PC-3 (cell line): ENCODE measurements around the gene KMT2A. TPM values are rescaled to one million over a fixed set of nuclear protein-coding genes. Genes with fewer than 3 reads are reported as not detected.

Experiments
- ATAC-seq: fragments of 200-7000 bp; cut with Tn5 transposase; 2 replicates; pipeline ENCODE4 v1.9.1; 2020; ENCODE audit warnings: mild to moderate bottlenecking, moderate library complexity
- BruUV-seq: library from RNA; stranded (reverse); fragments of 400-500 nt; replicated peaks from 2 replicates; lab custom pipeline; 2021; lab: Mats Ljungman, UMichigan
- CTCF ChIA-PET: fragments of 300-600 bp; sonication (Branson Sonifier 250); formaldehyde crosslinking; loops from one replicate; lab custom pipeline; 2022; ENCODE audit warnings: antibody characterized with exemption; lab: Charles Lee
- POLR2A ChIA-PET: fragments of 300-600 bp; sonication (Branson Sonifier 250); formaldehyde crosslinking; loops from one replicate; lab custom pipeline; 2022; ENCODE audit warnings: antibody characterized with exemption; ENCODE audit not compliant: unreplicated experiment; lab: Charles Lee
- DNase-seq: peaks from one replicate; pipeline ENCODE4 v3.0.0-alpha.2; 2015
- H2AFZ ChIP-seq: fragments of 300-600 bp; sonication (generic); 2 replicates; pipeline ENCODE4 v1.6.0; 2016; ENCODE audit warnings: antibody characterized with exemption, low read length
- H3F3A ChIP-seq: fragments of 300-600 bp; sonication (generic); one replicate; pipeline ENCODE4 v1.6.0; 2017; ENCODE audit warnings: antibody characterized with exemption, low read length, control low read depth, mild to moderate bottlenecking; ENCODE audit not compliant: unreplicated experiment
- H3K27ac ChIP-seq: fragments of 300-600 bp; sonication (generic); 2 replicates; pipeline ENCODE4 v1.5.1; 2016; ENCODE audit warnings: mild to moderate bottlenecking, low read length
- H3K27me3 ChIP-seq: fragments of 300-600 bp; sonication (generic); 2 replicates; pipeline ENCODE4 v1.6.1; 2016; ENCODE audit warnings: low read length, mixed read lengths
- H3K36me3 ChIP-seq: fragments of 300-600 bp; sonication (generic); 2 replicates; pipeline ENCODE4 v1.6.1; 2016; ENCODE audit warnings: low read depth, mixed run types, low read length, mixed read lengths
- H3K4me1 ChIP-seq: fragments of 300-600 bp; sonication (generic); 2 replicates; pipeline ENCODE4 v1.5.1; 2016; ENCODE audit warnings: low read length; ENCODE audit not compliant: insufficient read depth
- H3K4me2 ChIP-seq: fragments of 300-600 bp; sonication (generic); 2 replicates; pipeline ENCODE4 v1.6.0; 2016; ENCODE audit warnings: low read length
- H3K4me3 ChIP-seq: fragments of 300-600 bp; sonication (generic); 2 replicates; pipeline ENCODE4 v1.5.1; 2016; ENCODE audit warnings: mild to moderate bottlenecking, low read length, mixed read lengths
- H3K79me2 ChIP-seq: fragments of 300-600 bp; sonication (generic); 2 replicates; pipeline ENCODE4 v1.6.1; 2017; ENCODE audit warnings: low read length, mixed read lengths
- H3K9ac ChIP-seq: fragments of 300-600 bp; sonication (generic); 2 replicates; pipeline ENCODE4 v1.6.0; 2016; ENCODE audit warnings: mild to moderate bottlenecking, low read length
- H3K9me2 ChIP-seq: fragments of 300-600 bp; sonication (generic); replicated peaks from 2 replicates; pipeline ENCODE4 v1.6.1; 2016; ENCODE audit warnings: mixed run types, low read length, mixed read lengths
- H3K9me3 ChIP-seq: fragments of 300-600 bp; sonication (generic); 2 replicates; pipeline ENCODE4 v1.6.1; 2016; ENCODE audit warnings: low read length, mixed read lengths
- H4K20me1 ChIP-seq: fragments of 300-600 bp; sonication (generic); 2 replicates; pipeline ENCODE4 v1.6.1; 2016; ENCODE audit warnings: low read length, mixed read lengths
- EZH2 ChIP-seq: fragments of 300-600 bp; sonication (generic); IDR thresholded peaks from one replicate; pipeline ENCODE4 v1.6.1; 2017; ENCODE audit warnings: antibody characterized with exemption, mild to moderate bottlenecking, low read length; ENCODE audit not compliant: unreplicated experiment
- EZH2phosphoT487 ChIP-seq: fragments of 300-600 bp; sonication (generic); IDR thresholded peaks from 2 replicates; pipeline ENCODE4 v1.6.1; 2018; ENCODE audit warnings: mild to moderate bottlenecking, antibody characterized with exemption, low read length, borderline replicate concordance
- intact Hi-C: fragments of 100-400 bp; cut with micrococcal nuclease; formaldehyde crosslinking; loops from 2 replicates; pipeline ENCODE4 v1.9.0; 2023
- total RNA-seq: library from RNA; depleted of rRNA; stranded (reverse); fragments of >200 nt; gene quantifications from 2 replicates; pipeline ENCODE4 v1.2.3, GENCODE V29; 2014
- TF ChIP-seq, protein P1 (sequence below): fragments of 300-600 bp; sonication (generic); conservative IDR thresholded peaks from 2 replicates; pipeline ENCODE4 v1.5.1; 2017; ENCODE audit warnings: antibody characterized with exemption, low read depth, mild to moderate bottlenecking, low read length

KMT2A gene
- total RNA-seq, 1 experiment from 2014 or later = 35.3 TPM

GRCh38 chr11:118485273-118485672 is 49.0 kb downstream of the KMT2A start:
- Histone ChIP-seq H3K4me1 (no peaks in the 10 kb centered on the region), H3K9ac (no peak overlapping the region), H3F3A (no peaks in the 10 kb centered on the region), H3K9me3 (no peaks in the 10 kb centered on the region), H3K4me3 (no peak overlapping the region), H4K20me1 (no peaks in the 10 kb centered on the region), H3K36me3 (peaks cover 51% of the 10 kb centered on the region), H3K4me2 (no peak overlapping the region), H3K9me2 (no peaks in the 10 kb centered on the region), H3K27ac (no peak overlapping the region), H3K79me2 (no peaks in the 10 kb centered on the region), H3K27me3 (no peaks in the 10 kb centered on the region), H2AFZ (no peak overlapping the region)
- BruUV-seq = no TSS peak
- ChIA-PET CTCF (no interaction called here), POLR2A (no interaction called here)
- ATAC-seq = no peak
- intact Hi-C loops = loop anchor here (5.0 kb wide), 3 partner anchors 68 to 338 kb away; no protein-coding TSS in a partner anchor
- no peak for TF ChIP-seq EZH2phosphoT487
- TF ChIP-seq, protein P1, sequence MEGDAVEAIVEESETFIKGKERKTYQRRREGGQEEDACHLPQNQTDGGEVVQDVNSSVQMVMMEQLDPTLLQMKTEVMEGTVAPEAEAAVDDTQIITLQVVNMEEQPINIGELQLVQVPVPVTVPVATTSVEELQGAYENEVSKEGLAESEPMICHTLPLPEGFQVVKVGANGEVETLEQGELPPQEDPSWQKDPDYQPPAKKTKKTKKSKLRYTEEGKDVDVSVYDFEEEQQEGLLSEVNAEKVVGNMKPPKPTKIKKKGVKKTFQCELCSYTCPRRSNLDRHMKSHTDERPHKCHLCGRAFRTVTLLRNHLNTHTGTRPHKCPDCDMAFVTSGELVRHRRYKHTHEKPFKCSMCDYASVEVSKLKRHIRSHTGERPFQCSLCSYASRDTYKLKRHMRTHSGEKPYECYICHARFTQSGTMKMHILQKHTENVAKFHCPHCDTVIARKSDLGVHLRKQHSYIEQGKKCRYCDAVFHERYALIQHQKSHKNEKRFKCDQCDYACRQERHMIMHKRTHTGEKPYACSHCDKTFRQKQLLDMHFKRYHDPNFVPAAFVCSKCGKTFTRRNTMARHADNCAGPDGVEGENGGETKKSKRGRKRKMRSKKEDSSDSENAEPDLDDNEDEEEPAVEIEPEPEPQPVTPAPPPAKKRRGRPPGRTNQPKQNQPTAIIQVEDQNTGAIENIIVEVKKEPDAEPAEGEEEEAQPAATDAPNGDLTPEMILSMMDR = peak; percentile 52; the same call in 1 of the 2 replicates
- peak; percentile 11 for DNase-seq

DNA sequence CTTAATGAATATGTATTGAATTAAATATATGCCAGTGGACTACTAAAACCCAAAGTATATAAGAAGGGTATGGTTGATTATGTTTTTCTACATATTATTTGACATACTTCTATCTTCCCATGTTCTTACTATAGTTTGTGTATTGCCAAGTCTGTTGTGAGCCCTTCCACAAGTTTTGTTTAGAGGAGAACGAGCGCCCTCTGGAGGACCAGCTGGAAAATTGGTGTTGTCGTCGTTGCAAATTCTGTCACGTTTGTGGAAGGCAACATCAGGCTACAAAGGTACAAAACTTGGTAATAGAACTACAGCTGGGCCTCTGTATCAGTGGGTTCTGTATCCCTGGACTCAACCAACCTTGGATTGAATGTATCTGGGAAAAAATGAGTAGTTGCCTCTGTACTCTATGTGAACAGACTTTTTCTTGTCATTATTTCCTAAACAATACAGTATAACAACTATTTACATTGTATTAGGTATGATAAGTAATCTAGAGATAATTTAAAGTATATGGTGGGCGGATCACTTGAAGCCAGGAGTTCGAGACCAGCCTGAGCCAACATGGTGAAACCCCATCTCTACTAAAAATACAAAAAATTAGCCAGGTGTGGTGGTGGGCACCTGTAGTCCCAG is 52.3 kb downstream of the KMT2A start:
- intact Hi-C loops = loop anchor here (1.0 to 5.0 kb wide), 5 partner anchors 54 to 341 kb away; partner anchors contain the start of gene ATP5MG
- Histone ChIP-seq H3K27ac (no peak overlapping the region), H3K9me2 (no peaks in the 10 kb centered on the region), H3K9me3 (no peaks in the 10 kb centered on the region), H3K27me3 (no peaks in the 10 kb centered on the region), H2AFZ (no peak overlapping the region), H3K4me3 (no peak overlapping the region), H3K9ac (no peak overlapping the region), H4K20me1 (no peaks in the 10 kb centered on the region), H3K4me2 (no peak overlapping the region), H3F3A (peaks cover 5% of the 10 kb centered on the region), H3K4me1 (no peaks in the 10 kb centered on the region), H3K79me2 (no peaks in the 10 kb centered on the region), H3K36me3 (peaks cover 53% of the 10 kb centered on the region)
- DNase-seq = peak; percentile 80
- peak; percentile 73 for ATAC-seq
- BruUV-seq = no TSS peak
- POLR2A ChIA-PET = no interaction called here
- no peak for TF ChIP-seq EZH2
- TF ChIP-seq, protein P1 = peak; percentile 97
- CTCF ChIA-PET = interaction anchor here (0.6 kb wide), 1 partner anchor 57 kb away, joined by 3 read pairs; no protein-coding TSS in a partner anchor

DNA sequence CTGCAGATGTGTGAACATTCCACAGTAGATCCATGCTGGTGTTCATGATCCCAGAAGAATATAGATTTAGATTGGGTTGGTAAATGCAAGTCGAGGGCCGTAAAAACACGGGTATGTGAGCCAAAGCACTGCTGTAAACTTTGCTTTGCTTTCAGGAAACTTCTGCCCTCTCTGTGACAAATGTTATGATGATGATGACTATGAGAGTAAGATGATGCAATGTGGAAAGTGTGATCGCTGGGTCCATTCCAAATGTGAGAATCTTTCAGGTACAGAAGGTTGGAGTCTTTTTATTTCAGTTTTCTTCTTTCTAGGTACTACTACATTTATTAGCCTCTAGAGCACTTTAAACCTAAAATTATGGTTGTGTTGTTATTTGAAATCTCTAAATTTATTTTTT is 54.7 kb downstream of the KMT2A start:
- Histone ChIP-seq H3K4me3 (no peak overlapping the region), H3K27me3 (no peaks in the 10 kb centered on the region), H3K79me2 (no peaks in the 10 kb centered on the region), H3K9ac (no peak overlapping the region), H3K36me3 (peaks cover 59% of the 10 kb centered on the region), H3F3A (peaks cover 5% of the 10 kb centered on the region), H2AFZ (no peak overlapping the region), H3K4me1 (no peaks in the 10 kb centered on the region), H4K20me1 (no peaks in the 10 kb centered on the region), H3K27ac (no peak overlapping the region), H3K9me3 (no peaks in the 10 kb centered on the region), H3K4me2 (no peak overlapping the region), H3K9me2 (no peaks in the 10 kb centered on the region)
- no peak for TF ChIP-seq EZH2
- TF ChIP-seq, protein P1 = no peak
- no peak for TF ChIP-seq EZH2phosphoT487
- CTCF ChIA-PET = no interaction called here
- BruUV-seq = no TSS peak
- intact Hi-C loops = no loop called here
- no peak for ATAC-seq
- no peak for DNase-seq
- POLR2A ChIA-PET = no interaction called here
